ENCODE results near the gene IL4I1.

Gene IL4I1

DNA sequence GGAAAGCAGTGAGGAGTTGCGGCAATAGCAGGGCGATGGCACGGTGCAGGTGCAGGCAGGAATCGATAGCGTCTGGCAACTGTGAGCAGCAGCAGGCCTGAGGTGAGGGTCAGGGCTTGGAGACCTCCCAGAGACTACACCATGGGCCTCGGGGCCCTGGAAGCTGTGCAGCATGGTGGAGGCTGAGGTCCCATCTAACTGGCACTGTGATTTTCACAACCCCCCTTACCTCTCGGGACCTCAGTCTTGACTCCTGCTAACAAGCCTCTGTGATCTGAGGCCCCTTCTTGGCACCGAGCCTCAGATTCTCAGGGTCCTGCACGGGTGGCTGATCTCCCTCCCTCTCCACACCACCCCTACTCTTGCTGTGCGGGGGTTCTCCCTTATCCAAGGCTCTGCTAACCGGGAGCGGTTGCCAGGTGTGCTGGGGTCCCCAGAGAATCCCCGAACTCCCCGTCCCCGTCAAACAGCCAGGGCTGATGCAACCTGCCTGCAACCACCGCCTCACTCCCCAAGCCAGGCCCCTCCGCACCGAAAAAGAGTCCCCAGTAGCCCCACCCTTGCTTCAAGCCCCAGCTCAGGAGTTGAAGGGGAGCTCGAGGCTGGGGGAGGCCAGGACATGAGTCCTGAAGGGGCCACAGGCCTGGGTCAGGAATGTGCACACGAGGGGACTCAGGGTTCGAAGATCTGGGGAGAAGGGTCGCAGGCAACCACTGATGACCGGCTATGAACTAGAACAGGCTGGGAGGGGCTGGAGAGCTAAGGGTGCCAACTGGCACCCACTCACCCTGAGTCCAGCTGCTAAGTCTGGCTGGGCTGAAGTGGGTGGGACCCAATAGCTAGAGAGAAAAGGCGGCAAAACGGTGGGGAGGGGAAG, 27.6 kb upstream of the IL4I1 start:
- DNase-seq = no peak

DNA sequence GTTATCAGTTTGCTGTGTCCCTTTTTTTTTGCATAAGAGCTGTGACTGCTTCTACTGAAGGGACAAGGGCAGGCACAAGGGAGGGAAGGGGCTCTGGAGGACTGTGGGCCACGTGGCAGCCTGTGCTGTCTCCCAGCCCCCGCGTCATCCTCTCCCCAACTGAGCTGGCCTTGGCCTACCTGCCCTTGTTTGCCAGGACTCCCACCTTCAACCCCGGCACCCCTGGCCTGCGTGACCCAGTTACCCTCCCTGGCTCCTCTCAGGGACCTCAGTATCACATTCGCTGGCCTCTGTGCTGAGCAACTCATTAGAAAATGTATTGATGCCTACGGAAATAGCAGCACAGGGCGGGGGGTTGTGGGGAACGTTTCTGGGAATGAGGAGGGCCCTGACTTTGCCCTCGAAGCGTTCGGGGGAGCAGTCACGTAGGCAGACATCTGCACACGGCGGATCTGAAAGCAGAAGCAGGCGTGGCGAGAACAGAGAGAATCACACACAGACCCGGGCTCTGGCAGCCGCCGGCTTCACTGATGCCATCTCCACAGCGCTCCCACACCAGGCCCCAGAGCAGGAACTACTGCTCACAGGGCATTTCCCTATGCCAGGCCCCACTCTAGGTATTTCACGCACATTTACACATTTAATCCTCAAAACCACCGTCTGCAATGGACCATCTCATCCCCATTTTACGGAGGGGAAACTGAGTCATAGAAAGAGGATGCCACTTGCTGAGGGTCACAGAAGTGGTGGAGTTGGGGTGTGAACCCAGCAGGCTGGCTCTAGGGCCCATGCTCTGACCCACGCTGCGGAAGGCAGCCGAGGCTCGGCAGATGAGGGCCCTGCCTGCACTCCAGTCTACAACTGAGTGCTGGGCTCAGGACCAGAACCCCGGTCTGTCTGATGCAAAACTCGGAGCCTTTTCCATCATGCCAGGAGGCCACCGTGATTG, 26.6 kb upstream of the IL4I1 start:
- no peak for DNase-seq

DNA sequence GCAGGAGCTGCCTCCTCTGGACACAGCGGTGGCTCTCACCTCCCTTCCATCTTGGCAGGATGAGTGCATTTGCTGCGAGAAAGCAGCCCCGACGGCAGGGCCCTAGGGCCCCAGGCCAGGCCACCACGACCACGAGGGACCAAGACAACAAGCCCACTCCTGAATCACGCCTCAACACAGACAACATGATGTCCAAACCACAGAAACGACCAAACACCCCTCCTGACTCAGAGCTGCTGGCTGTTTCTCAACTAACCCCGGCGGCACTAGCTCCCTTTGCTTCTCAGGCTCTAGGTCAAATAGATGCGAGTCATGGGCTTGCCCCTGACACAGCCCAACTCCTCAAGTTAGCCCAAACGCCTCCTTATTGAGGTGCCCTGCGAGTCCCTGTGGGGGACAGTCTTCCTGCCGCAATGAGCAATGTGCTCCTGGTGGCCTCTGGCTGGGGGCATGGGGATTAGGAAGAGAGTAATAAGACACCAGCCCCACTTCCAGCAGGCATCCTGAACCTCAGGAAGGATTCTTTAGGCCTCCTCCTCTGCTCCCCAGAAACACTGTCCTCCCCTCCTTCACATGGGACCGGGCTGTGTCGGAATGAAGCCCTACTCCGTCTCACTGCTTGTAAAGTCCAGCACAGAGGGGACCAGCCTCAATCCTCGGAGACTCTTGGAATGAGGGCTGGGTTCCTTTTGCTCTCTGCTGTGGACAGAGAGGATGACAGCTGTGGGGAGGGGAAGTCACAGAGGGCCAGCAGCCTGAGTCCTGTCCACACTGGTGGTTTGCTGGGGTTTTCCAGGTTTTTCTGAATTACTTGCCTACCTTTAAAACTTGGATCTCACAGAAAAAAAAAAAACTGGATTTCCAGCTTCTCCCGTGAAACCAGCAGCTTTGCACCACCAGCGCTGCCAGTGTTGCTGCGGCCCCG, 25.4 kb upstream of the IL4I1 start:
- no peak for DNase-seq

DNA sequence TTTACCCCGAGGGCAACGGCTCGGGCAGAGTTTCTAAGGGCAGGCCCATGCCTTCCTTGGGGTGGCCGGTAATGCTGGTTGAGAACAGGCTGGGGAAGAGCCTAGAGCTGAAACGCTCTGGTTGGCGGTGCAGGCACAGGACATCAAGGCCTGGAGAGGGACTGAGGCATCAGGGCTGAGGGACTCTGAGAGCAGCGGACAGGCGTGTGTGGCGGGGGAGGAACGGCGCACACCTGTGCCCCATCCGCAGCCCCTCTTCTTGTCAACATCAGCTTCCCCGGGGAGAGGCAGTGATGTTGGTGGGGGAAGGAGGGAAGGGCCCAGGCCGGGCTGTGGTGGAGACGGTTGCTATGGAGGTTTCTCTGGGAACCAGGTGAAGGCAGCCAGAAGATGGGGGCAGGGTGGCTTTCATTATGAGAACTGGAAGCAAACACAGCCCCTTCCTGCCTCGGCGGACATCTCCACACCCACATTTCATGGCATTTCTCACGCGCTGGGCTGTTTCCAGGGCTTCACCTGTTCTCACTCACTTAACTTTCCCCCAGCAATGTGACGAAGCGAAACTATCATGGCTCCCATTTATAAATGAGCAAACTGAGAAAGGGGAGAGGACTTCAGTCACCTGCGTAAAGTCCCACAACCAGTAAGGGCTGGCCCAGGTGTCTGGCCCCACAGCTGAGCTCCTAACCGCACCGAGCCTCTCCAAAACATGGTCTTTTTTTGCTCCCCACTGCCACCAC, 24.1 kb upstream of the IL4I1 start:
- no peak for DNase-seq

DNA sequence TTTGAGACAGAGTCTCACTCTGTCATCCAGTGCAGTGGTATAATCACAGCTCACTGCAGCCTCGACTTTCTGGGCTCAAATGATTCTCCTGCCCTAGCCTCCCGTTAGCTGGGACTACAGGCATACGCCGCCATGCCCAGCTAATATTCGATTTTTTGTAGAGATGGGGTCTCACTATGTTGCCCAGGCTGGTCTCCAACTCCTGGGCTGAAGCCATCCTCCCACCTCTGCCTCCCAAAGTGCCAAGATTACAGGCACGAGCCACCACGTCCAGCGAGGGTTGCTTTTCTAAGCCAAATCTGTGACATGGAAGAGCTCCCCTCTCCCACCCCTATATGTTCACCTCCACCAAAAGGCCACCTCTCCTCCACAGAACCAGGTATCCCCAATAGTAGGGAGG, 21.4 kb upstream of the IL4I1 start:
- DNase-seq = no peak

DNA sequence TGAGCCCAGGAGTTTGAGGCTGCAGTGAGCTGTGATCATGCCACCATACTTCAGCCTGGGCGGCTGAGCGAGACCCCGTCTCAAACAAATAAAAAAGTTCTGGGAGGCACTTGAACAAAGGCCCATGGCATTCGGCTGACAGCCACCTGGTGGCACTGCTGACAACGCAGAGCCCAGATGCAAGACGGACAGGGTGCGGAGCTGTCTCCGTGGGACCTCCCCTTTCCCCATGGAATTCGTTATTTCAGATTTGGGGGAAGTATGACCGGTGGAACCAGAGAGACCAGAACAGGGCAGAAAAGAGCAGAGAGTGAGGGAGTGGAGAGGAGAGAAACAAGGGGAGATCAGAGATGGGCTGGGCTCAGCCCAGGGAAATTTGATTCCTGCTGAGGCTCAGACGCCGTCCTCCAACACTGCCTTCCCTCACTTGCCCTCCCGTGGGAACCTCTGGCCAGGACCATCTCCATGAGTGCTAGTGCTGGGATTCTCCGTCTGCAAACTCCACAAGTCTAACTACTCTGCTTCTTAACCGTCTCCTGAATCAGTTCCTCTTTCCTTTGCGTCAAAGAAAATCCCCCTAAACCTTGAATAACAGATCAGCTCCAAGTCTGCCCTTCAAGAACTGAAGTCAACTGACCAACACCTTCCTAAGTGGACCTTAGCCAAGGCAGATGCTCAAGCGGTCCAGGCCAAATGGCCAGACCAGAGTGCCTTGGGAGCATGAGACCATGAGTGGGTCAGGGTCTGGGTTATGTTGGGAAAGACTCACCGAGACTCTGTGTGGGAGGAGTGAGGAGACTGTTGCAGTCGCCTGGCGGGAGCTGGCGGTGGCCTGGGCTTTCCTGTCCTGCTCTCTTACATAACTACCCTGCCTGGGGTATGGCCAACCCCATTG, 20.4 kb upstream of the IL4I1 start:
- DNase-seq = no peak

DNA sequence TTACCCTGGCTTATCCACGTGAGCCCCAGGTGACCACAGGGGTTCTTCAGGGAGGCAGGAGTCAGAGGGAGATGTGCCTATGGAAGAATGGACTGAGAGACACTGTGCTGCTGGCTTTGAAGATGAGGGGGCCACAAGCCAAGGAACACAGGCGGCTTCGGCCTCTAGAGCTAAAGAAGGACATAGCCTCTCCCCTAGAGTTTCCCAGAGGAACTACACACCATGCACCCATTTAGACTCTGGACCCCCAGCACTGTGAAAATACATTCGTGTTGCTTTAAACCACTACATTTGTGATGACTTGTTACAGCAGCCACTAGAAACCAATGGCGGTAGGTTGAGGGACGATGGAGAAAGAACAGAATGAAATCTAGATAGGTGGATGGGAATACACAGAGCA, 18.6 kb upstream of the IL4I1 start:
- no peak for DNase-seq

DNA sequence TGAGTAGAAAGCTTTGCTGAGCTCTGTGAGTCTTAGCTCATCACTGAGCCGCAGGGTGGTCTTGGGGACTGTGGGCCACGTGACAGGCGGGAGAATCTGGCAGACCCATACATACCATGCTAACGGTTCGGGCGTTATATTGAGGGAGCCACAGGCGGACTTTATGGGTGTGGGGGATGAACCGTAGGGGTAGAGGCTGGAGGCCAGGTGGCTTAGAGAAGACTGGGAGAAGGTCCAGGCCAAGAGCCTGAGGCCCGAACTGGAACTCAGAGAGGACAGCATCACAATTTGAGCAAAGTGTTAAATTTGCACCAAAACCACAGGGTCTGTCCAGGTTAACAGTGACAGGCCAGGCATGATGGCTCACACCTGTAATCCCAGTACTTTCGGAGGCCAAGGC, 17.0 kb upstream of the IL4I1 start:
- DNase-seq = no peak

DNA sequence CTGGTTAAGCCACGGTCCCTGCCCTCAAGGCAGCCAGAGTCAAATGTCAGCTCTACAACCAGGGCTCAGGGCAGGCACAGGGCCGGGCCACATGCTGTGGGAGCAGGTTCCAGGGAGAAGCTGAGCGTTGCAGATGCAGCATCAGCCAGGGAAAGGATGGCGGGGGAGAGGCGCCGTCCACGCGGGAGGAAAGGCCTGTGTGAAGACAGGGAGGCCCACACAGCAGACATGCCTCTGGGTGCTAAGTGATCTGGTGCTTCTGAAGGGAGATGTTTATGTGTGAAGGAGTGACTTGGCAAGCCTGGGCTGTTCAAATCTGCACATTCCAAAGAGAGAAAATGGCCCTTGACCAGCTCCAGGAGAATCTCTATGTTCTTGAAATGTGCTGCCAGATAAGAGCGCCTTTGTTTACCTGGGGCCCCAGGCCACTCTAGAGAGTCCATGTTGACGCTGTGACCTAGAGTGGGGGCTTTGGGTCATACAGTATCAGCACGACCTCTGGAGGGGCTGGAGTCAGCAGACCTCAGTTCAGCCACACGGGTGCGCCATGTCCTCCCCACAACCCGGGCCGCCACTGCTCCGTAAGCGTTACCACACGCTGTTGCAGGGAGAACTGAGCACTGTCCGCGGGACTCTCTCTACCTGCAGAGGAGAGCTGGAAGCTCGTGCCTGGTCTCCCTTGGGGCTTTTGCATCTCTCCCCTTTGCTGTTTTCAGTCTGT, 16.4 kb upstream of the IL4I1 start:
- DNase-seq = no peak

DNA sequence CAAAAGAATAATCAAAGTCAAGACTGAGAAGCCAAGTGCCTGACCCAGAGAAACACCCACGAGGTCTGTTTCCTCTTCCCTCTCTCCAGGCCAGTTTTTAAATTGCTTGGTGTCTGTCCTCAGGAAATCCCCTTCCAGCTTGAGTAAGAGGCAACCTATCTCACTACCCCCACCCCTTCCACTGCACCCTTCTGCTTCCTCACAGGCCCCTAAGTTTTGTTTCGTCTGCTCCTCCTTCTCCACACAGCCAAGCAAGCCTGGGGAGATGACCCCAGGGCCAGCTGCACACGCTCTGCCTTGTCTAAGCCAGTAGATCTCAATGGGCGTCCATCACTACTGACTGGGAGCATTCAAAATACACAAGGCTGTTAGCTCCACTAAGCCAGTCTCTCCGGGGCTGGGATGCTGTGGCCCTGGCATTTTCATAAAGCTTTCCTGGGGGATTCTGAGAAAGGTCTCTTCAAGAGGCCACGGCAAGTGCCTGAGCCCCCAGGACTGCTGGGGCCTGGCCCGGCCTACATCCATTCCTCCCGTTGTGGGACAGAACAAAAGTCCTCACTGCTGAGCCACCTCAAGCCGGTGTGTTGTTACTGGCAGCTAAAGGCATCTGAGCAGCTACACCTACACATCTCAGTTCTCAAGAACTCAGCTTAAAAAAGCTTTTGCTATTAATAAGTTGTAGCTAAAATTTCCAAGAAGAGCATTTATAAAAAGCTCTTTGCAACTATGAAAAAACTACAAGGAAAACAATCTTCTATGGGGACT, 14.9 kb upstream of the IL4I1 start:
- no peak for DNase-seq

DNA sequence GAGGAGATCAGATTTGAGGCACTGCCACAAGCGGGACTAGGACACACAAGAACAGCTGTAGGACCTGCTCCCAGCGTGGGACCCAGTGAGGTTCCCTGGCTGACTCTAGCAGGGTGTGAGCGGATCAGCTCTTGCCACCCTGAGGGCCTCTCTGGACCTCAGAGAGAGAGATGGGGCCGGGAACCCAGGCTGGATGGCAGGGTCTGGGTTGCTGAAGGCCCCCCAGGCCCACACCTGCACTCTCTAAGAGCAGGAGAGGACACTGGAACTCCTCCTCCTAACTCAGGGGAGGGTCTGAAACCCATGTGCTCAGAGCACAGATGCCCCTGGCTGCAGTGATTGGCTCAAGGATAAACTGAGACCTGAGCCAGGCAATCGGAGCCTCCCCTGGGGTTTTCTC, 13.5 kb upstream of the IL4I1 start:
- DNase-seq = no peak

DNA sequence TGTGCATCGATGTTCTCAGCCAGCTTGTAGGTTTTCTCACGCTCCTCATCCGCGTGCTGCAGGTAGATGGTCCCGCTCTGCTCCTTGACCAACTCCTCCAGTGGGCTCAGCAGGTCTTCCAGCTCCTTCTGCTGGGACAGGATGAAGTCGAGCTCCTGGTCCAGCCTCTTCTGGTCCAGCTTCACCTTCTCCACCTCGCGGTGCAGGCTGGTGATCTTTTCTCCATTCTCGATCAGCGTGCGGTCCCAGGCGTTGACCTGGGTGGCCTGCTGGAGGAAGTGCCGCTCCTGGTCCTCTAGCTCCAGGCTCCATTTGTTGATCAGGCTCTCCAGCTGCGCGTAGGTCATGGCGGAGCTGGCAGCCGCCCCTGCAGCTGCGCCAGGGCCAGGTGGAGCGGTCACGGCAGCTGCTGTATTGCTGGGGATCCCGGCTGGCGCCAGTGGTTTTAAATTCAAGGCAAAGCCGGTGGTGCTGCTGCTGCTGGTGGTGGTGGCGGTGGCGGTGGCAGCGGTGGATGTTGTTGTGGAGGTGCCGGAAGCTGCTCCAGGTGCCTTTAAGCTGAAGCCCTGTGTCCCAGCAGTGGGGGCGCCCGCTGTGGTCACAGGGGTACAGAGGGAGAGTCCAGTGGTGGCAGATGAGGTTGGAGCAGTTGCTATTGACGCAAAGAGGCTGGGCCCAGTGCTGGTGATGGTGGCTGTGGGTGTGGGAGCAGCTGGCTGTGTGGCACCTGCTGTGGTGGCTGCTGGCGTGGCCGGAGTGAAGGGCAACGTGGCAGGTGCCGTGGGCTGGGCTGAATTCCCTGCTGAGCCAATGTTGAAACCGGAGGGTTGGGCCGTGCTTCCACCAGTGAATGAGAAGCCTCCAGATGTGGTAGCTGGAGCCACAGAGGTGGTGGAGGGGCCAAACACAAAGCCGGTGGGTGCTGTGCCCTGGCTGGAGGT, 12.1 kb upstream of the IL4I1 start:
- DNase-seq = no peak

DNA sequence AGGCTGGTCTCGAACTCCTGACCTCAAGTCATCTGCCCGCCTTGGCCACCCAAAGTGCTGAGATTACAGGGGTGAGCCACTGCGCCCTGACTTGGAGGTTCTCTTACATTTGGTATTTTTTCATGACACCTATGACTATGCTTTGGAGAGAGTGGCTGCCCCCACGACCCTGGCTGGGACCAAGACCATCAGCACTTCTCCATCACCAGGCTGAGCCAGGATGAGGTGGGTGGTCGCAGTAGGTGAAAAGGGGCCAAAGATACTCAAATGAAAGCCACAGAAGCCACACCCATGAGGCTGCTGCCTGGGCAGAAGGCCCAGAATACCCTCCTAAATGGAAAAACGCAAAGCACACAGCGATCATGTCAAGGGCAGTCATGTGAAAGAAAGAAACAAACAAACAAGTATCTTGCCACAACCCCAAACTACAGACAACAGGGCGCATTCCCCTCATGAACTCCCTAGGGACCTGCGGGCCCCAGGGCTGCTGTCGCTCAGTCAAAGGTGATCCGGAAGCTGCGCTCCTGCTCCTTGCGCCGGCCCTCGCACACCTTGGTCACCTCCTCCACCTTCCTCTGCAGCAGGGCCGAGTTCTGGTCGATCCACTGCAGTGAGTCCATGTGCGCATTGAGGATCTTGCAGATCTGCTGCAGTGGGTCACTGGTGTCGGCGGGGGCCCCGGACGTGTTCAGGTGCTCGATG, 11.2 kb upstream of the IL4I1 start:
- no peak for DNase-seq

DNA sequence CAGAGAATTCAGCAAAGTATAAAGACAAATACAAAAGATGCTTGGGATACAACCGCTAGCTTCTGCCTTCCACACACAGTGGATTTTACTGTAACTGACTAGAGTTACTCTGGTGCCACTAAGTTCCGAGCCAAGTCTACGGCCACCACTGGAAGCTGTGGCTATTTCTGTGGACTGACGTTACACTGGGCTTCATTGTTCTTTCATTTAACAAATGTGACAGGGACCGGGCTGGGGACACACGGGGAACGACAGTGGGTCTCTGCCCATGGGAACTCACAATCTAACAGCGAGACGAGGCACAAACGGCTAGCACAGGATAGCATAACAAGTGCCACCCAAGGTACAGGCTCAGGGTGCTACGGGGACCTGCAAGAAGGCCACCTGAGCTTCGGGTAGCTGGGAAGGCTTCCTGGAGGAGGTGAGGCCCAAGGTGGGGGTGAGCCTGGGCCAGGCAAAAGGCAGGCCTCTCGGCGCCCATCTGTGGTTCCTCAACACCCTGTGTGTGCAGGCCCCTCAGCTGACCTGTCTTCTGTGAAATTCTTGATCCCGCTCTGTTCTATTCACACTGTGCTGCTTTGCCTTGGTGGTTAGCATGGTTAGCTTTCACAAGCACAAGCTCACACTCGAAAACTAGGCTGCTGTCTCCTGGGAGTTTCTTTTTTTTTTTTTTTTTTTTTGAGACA, 10.3 kb upstream of the IL4I1 start:
- DNase-seq = no peak

DNA sequence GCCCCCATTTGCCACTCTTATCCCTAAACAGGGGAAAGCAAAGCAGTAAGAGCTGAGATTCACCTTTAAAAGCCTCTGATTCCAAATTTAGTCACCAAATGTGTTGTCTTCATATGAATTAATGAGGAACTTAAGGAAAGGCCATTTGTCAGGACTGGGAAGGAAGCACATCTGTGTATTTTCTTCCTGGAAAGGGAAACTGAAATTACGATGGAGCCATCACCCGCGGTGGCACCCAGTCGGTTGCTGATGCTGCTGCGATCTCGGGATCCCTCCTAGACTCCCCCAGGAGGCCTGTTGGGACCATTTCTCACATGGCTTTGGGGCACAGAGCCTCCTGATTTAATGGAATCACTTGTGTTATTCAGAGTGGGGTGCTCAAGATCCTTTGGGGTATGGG, 7.4 kb upstream of the IL4I1 start:
- no peak for DNase-seq

DNA sequence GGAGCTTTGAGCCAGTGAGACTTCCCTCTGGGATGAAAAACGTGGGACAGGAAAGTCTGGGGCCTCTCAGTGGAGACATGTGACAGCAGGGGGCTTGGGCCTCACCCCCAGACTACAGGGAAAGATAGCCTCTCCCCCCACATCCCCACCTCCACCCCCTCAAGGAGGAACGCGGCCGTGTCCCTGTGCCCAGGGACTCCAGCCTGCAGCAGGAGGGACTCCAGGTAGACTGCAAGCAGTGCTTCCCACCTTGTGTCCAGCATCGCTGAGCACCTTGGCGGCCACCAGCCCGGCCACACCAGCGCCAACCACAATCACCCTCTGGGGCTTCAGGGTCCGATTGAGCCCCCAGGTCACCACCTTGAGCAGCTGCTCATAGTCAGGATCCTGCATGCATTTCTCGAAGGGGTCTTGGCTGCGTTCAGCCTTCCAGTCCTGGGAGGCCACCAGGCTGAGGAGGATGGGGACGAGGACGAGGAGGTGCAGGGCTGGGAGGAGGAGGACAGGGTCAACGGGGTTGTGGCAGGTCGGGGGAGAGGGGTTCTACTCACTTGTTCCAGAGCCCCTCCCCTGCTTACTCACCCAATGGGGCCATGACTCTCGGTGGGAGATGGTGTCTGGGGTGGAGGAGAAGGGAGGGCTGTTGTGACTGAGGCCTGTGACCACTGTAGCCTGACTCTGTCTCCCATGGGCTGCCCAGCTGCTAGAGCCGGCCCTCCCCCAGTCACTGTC, 955 bp downstream of the IL4I1 start:
- no peak for DNase-seq
